GM21528 (cell line): ENCODE results near the gene GNPTG.

Source experiments
- ATAC-seq: cut with Tn5 transposase; IDR thresholded peaks from one replicate; pipeline ENCODE4 v1.9.1; 2021; ENCODE audit warnings: mild to moderate bottlenecking, moderate library complexity; ENCODE audit not compliant: unreplicated experiment, low FRiP score

GNPTG gene

GRCh38 chr16:1345651-1346421, 5.9 kb upstream of the GNPTG start:
- ATAC-seq = no peak

GRCh38 chr16:1346422-1347285, 5.1 kb upstream of the GNPTG start:
- ATAC-seq = no peak

GRCh38 chr16:1347286-1347855, 4.4 kb upstream of the GNPTG start:
- ATAC-seq = no peak

GRCh38 chr16:1347962-1348361, 3.8 kb upstream of the GNPTG start:
- ATAC-seq = no peak

GRCh38 chr16:1348441-1348840, 3.3 kb upstream of the GNPTG start:
- ATAC-seq = no peak

- no peak for ATAC-seq
Measured at GRCh38 chr16:1348926-1349325, 2.8 kb upstream of the GNPTG start.

- ATAC-seq = no peak
Measured at GRCh38 chr16:1349351-1349750, 2.4 kb upstream of the GNPTG start.

- ATAC-seq = no peak
Measured at GRCh38 chr16:1349951-1350350, 1.8 kb upstream of the GNPTG start.

GRCh38 chr16:1350691-1351090, 1.0 kb upstream of the GNPTG start:
- no peak for ATAC-seq

- ATAC-seq = peak; percentile 20
Measured at GRCh38 chr16:1351215-1351581, 533 bp upstream of the GNPTG start.

- no peak for ATAC-seq
Measured at GRCh38 chr16:1354815-1355540, 3.2 kb downstream of the GNPTG start.

GRCh38 chr16:1355591-1355990, 3.9 kb downstream of the GNPTG start:
- no peak for ATAC-seq

GRCh38 chr16:1356061-1356900, 4.5 kb downstream of the GNPTG start:
- ATAC-seq = no peak

GRCh38 chr16:1357906-1358566, 6.3 kb downstream of the GNPTG start:
- ATAC-seq = no peak

- no peak for ATAC-seq
Measured at GRCh38 chr16:1361685-1362360, 10.1 kb downstream of the GNPTG start.

GRCh38 chr16:1362807-1363206, 11.1 kb downstream of the GNPTG start:
- ATAC-seq = no peak

GRCh38 chr16:1363501-1364041, 11.8 kb downstream of the GNPTG start:
- no peak for ATAC-seq

GRCh38 chr16:1364510-1364909, 12.8 kb downstream of the GNPTG start:
- no peak for ATAC-seq
